Measurements from ENCODE around the gene SLIT1.

Gene SLIT1

DNA sequence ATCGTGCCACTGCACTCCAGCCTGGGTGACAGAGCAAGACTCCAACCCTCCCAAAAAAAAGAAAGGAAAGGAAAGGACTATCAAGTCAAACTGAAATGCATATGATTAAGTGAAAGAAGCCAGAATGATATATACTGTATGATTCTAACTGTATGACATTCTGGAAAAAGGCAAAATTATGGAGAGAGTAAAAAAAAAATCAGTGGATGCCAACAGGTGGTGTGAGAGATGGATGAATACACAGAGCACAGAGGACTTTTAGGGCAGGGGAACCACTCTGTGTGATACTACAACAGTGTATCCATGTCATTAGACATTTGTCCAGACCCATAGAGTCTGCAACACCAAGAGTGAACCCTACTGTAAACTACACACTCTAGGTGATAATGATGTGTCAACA, 99.2 kb downstream of the SLIT1 start:
- TF ChIP-seq REST (IDR thresholded peaks at IDR 0.05; ENCODE audit: insufficient read depth in 1 of 2, low read depth in 2 of 2, low read length in 2 of 2) (no peak), POLR2AphosphoS5 (IDR thresholded peaks at IDR 0.05; ENCODE audit: low read depth, low read length) (no peak), FOXP2 (optimal IDR thresholded peaks at IDR 0.05; ENCODE audit: borderline replicate concordance, extremely low read depth, extremely low read length, insufficient read depth) (no peak), SIN3A (IDR thresholded peaks at IDR 0.05; ENCODE audit: borderline replicate concordance, insufficient read depth, low read length) (no peak), TAF1 (IDR thresholded peaks at IDR 0.05; ENCODE audit: borderline replicate concordance, insufficient read depth, low read length) (no peak)

DNA sequence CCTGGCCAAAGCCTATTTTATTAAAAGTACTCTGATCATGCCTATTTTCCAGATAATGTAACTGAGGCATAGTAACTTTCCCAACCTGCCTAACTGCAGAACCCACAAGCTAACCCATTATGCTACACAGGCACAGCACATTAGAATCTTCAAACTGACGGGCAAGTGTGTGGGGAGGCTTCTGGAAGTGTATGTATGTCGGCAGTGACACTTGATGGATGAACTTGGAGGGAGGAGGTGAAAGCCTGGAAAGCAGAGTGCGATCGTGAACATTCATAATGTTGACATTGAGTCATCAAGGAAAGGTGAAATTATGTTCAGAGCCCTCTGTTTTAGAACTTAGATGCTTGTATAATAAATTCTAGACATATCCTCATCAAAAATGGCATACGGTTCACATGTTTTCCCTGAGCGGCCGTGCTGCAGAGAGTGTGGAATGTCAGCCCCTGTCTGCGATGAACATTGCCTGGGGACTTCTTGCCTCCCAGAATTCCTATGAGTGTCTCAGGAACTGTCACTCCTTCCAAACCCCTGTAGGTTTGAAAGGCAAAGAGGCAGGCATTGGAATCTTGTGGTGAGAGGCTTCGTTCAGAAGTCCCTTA, 102.4 kb downstream of the SLIT1 start:
- TF ChIP-seq SIN3A (IDR thresholded peaks at IDR 0.05; ENCODE audit: borderline replicate concordance, insufficient read depth, low read length) (no peak), TAF1 (IDR thresholded peaks at IDR 0.05; ENCODE audit: borderline replicate concordance, insufficient read depth, low read length) (no peak), REST (IDR thresholded peaks at IDR 0.05; ENCODE audit: insufficient read depth in 1 of 2, low read depth in 2 of 2, low read length in 2 of 2) (no peak), FOXP2 (optimal IDR thresholded peaks at IDR 0.05; ENCODE audit: borderline replicate concordance, extremely low read depth, extremely low read length, insufficient read depth) (no peak), POLR2AphosphoS5 (IDR thresholded peaks at IDR 0.05; ENCODE audit: low read depth, low read length) (no peak)

GRCh38 chr10:97081621-97082235, 104.0 kb downstream of the SLIT1 start:
- peak; percentile 91; the same call in 1 of the 2 replicates for TF ChIP-seq SIN3A (IDR thresholded peaks at IDR 0.05; ENCODE audit: borderline replicate concordance, insufficient read depth, low read length)
- peak; percentile 100 for TF ChIP-seq REST (IDR thresholded peaks at IDR 0.05; ENCODE audit: insufficient read depth in 1 of 2, low read depth in 2 of 2, low read length in 2 of 2)
- TF ChIP-seq TAF1 (IDR thresholded peaks at IDR 0.05; ENCODE audit: borderline replicate concordance, insufficient read depth, low read length), result no peak

- TF ChIP-seq REST (IDR thresholded peaks at IDR 0.05; ENCODE audit: insufficient read depth in 1 of 2, low read depth in 2 of 2, low read length in 2 of 2) (no peak), TAF1 (IDR thresholded peaks at IDR 0.05; ENCODE audit: borderline replicate concordance, insufficient read depth, low read length) (no peak), SIN3A (IDR thresholded peaks at IDR 0.05; ENCODE audit: borderline replicate concordance, insufficient read depth, low read length) (no peak), FOXP2 (optimal IDR thresholded peaks at IDR 0.05; ENCODE audit: borderline replicate concordance, extremely low read depth, extremely low read length, insufficient read depth) (no peak), POLR2AphosphoS5 (IDR thresholded peaks at IDR 0.05; ENCODE audit: low read depth, low read length) (no peak)
Observed at GRCh38 chr10:97080051-97080776, 105.5 kb downstream of the SLIT1 start.
